Breast epithelium (tissue), 3 donors: ENCODE data around the gene B4GALNT3.

ENCODE experiments used
- CTCF ChIP-seq, 3 donors: fragments of 450-650 bp; IDR thresholded peaks; one replicate each; pipeline ENCODE4 v1.5.1; 2016 to 2017; ENCODE audit warnings: antibody characterized with exemption in 3 of 3, mild to moderate bottlenecking in 3 of 3, moderate library complexity in 3 of 3
- POLR2A ChIP-seq: fragments of 450-650 bp; IDR thresholded peaks from one replicate; pipeline ENCODE4 v1.6.1; 2016; ENCODE audit warnings: antibody characterized with exemption, mild to moderate bottlenecking, moderate library complexity

GRCh38 chr12:526089-526488, 66.3 kb downstream of the B4GALNT3 start:
- TF ChIP-seq POLR2A (no peak), CTCF (IDR thresholded peaks at IDR 0.05) (no peak)
